Liver (tissue), 3 donors: ENCODE results near the gene ADGRF4.

ENCODE experiments used
- CTCF ChIP-seq: fragments of 150-350 bp; IDR thresholded peaks from 2 replicates; pipeline ENCODE4 v1.5.1; 2017; ENCODE audit warnings: improper control_type of control experiment, low read depth, low read length; ENCODE audit not compliant: missing input control
- EGR1 ChIP-seq, 2 donors: IDR thresholded peaks; 2 replicates each; pipeline ENCODE4 v1.6.1; 2016 to 2018; ENCODE audit warnings: antibody characterized with exemption in 2 of 2, low read depth in 2 of 2
- HNF4A ChIP-seq, 2 donors: conservative IDR thresholded peaks; 2 replicates each; pipeline ENCODE4 v1.6.1; 2016; ENCODE audit warnings: antibody characterized with exemption in 2 of 2, mild to moderate bottlenecking in 2 of 2
- JUND ChIP-seq, 2 donors: IDR thresholded peaks; 2 replicates each; pipeline ENCODE4 v1.6.1; 2016; ENCODE audit warnings: antibody characterized with exemption in 2 of 2
- YY1 ChIP-seq: IDR thresholded peaks from 2 replicates; pipeline ENCODE4 v1.6.1; 2016; ENCODE audit warnings: antibody characterized with exemption, mild to moderate bottlenecking
- donor health status: healthy.
- donor health status: healthy.

GRCh38 chr6:47734831-47735481 lies 36.6 kb downstream of the ADGRF4 start:
- TF ChIP-seq CTCF (no peak), JUND (IDR thresholded peaks at IDR 0.05) (no peak), HNF4A (conservative IDR thresholded peaks at IDR 0.05) (no peak), EGR1 (IDR thresholded peaks at IDR 0.05; ENCODE audit: low read depth in 2 of 2) (no peak), YY1 (no peak)
